Endothelial cell of umbilical vein (primary cell): ENCODE results near the gene PPM1H.
"Not testable (repeated sequence)": the region's sequence is repeated elsewhere in the genome, so short reads cannot be mapped to it uniquely, and the experiment has no call there.

Experiments
- EZH2 ChIP-seq: IDR thresholded peaks from 2 replicates; pipeline ENCODE4 v1.6.1; 2012; ENCODE audit warnings: borderline replicate concordance, low read depth, mild to moderate bottlenecking, moderate library complexity, low read length, inconsistent platforms; ENCODE audit not compliant: severe bottlenecking
- MAX ChIP-seq: IDR thresholded peaks from 2 replicates; pipeline ENCODE4 v1.6.1; 2011; ENCODE audit not compliant: insufficient read depth, insufficient read length
- POLR2A ChIP-seq: IDR thresholded peaks from 2 replicates; pipeline ENCODE4 v1.6.1; 2012; ENCODE audit warnings: low read depth, mild to moderate bottlenecking, control low read depth, low read length
- POLR2AphosphoS5 ChIP-seq: IDR thresholded peaks from 2 replicates; pipeline ENCODE4 v1.6.1; 2012; ENCODE audit warnings: low read depth, mild to moderate bottlenecking, control low read depth, low read length, moderate library complexity; ENCODE audit not compliant: insufficient read depth
- TF ChIP-seq, protein P1 (sequence below), 2 donors: IDR thresholded peaks; 1 replicate in 1 of 2; 2 replicates in 1 of 2; pipeline ENCODE4 v1.5.1; 2011; ENCODE audit warnings: low read length in 2 of 2, mild to moderate bottlenecking in 2 of 2, moderate library complexity in 2 of 2, control low read depth in 1 of 2, inconsistent platforms in 1 of 2, low read depth in 1 of 2; ENCODE audit not compliant: insufficient read depth in 1 of 2; ENCODE audit errors: extremely low read depth in 1 of 2

DNA sequence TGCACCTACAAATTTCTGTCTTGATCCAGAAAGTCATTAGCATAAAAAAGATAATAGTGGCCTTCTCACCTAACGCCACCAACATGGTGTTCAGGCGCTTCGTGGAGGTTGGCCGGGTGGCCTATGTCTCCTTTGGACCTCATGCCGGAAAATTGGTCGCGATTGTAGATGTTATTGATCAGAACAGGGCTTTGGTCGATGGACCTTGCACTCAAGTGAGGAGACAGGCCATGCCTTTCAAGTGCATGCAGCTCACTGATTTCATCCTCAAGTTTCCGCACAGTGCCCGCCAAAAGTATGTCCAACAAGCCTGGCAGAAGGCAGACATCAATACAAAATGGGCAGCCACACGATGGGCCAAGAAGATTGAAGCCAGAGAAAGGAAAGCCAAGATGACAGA is 30.3 kb upstream of the PPM1H start:
- TF ChIP-seq, protein P1, sequence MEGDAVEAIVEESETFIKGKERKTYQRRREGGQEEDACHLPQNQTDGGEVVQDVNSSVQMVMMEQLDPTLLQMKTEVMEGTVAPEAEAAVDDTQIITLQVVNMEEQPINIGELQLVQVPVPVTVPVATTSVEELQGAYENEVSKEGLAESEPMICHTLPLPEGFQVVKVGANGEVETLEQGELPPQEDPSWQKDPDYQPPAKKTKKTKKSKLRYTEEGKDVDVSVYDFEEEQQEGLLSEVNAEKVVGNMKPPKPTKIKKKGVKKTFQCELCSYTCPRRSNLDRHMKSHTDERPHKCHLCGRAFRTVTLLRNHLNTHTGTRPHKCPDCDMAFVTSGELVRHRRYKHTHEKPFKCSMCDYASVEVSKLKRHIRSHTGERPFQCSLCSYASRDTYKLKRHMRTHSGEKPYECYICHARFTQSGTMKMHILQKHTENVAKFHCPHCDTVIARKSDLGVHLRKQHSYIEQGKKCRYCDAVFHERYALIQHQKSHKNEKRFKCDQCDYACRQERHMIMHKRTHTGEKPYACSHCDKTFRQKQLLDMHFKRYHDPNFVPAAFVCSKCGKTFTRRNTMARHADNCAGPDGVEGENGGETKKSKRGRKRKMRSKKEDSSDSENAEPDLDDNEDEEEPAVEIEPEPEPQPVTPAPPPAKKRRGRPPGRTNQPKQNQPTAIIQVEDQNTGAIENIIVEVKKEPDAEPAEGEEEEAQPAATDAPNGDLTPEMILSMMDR (IDR thresholded peaks at IDR 0.05; ENCODE audit: extremely low read depth in 1 of 2, insufficient read depth in 1 of 2, low read depth in 1 of 2, low read length in 2 of 2) = not testable (repeated sequence)
- not testable (repeated sequence) for TF ChIP-seq EZH2, POLR2AphosphoS5, POLR2A, MAX
